ENCODE results near the gene CEPT1. TPM values are rescaled to one million over a fixed set of nuclear protein-coding genes. Genes with fewer than 3 reads are reported as not detected.

The CEPT1 gene
- total RNA-seq, 4 donors from 2014 or later = 23.5 to 44.0 (median 31.8) TPM

DNA sequence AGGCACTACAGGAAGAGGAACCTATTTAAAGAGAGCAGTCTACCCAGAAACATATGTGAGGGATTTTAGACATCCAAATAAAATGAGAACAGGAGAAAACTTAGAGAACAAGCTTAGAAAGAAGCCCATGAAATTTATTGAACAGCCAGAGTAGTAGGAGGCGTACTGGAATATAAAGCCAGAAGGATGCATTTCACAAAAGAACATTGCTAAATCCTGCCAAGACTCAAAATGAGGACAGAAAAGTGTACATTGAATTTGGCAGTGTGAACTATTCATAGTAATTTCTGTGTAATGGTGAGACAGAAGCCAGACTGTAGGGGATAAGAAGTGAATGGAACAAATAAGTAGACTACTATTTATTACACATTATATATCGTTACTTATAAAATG is 22.5 kb downstream of the CEPT1 start:
- intact Hi-C loops (cut with DNase I; ENCODE audit: low total_unique reads) = no loop called here
- WGBS, 2 donors = 96% methylated on average over 2 of the region's 2 CpGs
- TF ChIP-seq POLR2A (IDR thresholded peaks at IDR 0.05) = no peak
- TF ChIP-seq, protein P1, sequence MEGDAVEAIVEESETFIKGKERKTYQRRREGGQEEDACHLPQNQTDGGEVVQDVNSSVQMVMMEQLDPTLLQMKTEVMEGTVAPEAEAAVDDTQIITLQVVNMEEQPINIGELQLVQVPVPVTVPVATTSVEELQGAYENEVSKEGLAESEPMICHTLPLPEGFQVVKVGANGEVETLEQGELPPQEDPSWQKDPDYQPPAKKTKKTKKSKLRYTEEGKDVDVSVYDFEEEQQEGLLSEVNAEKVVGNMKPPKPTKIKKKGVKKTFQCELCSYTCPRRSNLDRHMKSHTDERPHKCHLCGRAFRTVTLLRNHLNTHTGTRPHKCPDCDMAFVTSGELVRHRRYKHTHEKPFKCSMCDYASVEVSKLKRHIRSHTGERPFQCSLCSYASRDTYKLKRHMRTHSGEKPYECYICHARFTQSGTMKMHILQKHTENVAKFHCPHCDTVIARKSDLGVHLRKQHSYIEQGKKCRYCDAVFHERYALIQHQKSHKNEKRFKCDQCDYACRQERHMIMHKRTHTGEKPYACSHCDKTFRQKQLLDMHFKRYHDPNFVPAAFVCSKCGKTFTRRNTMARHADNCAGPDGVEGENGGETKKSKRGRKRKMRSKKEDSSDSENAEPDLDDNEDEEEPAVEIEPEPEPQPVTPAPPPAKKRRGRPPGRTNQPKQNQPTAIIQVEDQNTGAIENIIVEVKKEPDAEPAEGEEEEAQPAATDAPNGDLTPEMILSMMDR (IDR thresholded peaks at IDR 0.05) = no peak
- no peak for DNase-seq (ENCODE audit: low spot score in 2 of 2)
- no peak overlapping the region for H3K4me3 ChIP-seq (ENCODE audit: low read depth, poor library complexity, severe bottlenecking)

DNA sequence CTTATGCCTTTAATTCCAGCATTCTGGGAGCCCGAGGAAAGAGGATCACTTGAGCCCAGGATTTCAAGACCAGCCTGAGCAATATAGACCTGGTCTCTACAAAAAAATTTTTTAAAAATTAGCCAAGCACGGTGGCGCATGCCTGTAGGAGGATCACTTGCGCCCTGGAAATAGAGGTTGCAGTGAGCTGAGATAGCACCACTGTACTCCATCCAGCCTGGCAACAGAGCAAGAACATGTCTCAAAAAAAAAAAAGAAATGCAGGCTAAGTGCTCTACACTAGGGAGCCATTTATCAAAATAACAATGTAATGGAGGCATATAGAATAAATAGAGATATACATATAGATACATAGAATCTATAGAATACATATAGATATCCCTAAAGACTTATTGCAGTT is 23.3 kb downstream of the CEPT1 start:
- 91 to 94% methylated on average over 4 of the region's 4 CpGs for WGBS, 2 donors
- no peak for DNase-seq (ENCODE audit: low spot score in 2 of 2)
- intact Hi-C loops (cut with DNase I; ENCODE audit: low total_unique reads) = no loop called here
- H3K4me3 ChIP-seq (ENCODE audit: low read depth, poor library complexity, severe bottlenecking) = no peak overlapping the region
- no peak for TF ChIP-seq POLR2A (IDR thresholded peaks at IDR 0.05)
- TF ChIP-seq, protein P1 (IDR thresholded peaks at IDR 0.05) = no peak

DNA sequence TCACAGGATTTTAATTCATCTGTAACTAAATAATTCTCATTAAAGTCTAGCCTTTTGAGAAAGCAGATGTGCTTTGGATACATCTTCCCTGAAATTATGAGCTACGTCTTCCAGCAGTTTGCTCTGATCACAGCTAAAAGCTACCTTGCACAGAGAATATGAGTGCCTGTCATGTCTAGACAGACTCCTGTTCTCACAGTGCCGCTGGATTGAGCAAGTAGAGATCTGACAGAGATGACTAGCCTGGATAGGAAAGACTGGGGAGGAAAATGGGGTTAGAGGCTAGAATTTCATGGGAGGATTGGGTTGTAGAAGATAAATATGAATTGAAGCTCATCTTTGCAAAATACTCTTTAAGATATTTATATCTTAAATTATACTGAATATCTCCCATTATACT is 24.1 kb downstream of the CEPT1 start:
- intact Hi-C loops (cut with DNase I; ENCODE audit: low total_unique reads) = no loop called here
- no peak for DNase-seq (ENCODE audit: low spot score in 2 of 2)

DNA sequence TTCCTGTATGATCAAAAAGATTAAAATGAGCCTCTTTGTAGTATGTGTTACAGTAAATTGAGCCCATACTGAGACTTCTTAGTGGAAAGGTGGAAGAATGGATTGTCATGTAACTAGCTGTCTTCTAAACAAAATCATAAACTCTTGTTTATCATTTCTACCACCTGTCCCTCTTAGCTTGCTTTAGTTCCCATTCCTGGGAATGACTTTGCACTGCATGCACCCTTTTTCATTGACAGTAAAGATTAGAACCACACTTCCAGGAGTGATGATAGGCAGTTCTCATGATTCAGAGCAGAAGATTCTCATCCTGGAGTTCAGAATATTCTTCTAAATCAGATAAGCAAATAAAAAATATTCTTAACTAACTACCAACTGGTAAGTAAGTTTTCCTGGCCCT is 32.4 kb downstream of the CEPT1 start:
- no peak for DNase-seq (ENCODE audit: low spot score in 2 of 2)
- H3K4me3 ChIP-seq (ENCODE audit: low read depth, poor library complexity, severe bottlenecking) = no peak overlapping the region
- intact Hi-C loops (cut with DNase I; ENCODE audit: low total_unique reads) = no loop called here
- TF ChIP-seq, protein P1 (IDR thresholded peaks at IDR 0.05) = no peak
- TF ChIP-seq POLR2A (IDR thresholded peaks at IDR 0.05) = no peak

More for the DNA sequence above, 24.1 kb downstream of the CEPT1 start:
- no peak overlapping the region for H3K4me3 ChIP-seq (ENCODE audit: low read depth, poor library complexity, severe bottlenecking)
- 60 to 69% methylated on average over 2 of the region's 2 CpGs for WGBS, 2 donors
- TF ChIP-seq POLR2A (IDR thresholded peaks at IDR 0.05) = no peak
- TF ChIP-seq, protein P1 (IDR thresholded peaks at IDR 0.05) = no peak

DNA sequence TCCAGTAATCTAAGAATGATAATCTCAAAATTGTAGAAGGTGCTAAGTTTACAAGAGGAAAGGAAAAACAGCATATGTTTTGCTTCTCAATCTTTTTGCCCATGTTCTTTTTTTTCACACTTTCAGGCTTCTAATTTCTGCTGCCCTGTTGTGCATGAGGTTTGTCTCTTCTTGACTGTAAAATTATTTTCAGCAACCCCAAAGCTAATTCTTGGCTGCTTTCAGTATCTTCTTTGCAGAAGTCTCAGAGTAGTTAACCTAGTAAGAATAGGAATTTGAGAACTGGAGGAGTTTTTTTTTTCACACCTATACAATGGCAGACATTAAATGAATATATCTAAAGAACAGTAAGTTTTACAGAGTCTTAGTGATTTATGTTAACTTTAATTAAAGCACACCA is 34.0 kb downstream of the CEPT1 start:
- TF ChIP-seq POLR2A (IDR thresholded peaks at IDR 0.05) = no peak
- TF ChIP-seq, protein P1 (IDR thresholded peaks at IDR 0.05) = no peak
- intact Hi-C loops (cut with DNase I; ENCODE audit: low total_unique reads) = no loop called here
- DNase-seq (ENCODE audit: low spot score in 2 of 2) = no peak
- no peak overlapping the region for H3K4me3 ChIP-seq (ENCODE audit: low read depth, poor library complexity, severe bottlenecking)

DNA sequence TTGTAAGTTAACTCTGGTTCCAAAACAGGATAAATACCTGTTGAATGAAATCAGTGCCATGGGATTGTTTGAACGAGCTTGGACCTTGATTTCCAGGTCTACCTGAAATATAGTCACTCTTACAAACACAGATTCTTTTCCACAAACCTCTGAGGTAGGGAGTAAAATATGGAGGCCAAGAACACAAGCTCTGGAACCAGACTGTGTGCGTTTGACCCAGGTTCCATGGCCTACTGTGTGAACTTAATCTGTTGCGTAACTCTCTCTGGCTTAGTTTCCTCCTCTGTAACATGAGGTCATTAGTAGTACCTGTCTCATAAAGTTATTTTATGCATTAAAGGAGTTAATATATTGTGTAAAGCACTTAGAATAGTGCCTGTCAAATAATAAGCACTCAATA is 35.3 kb downstream of the CEPT1 start:
- intact Hi-C loops (cut with DNase I; ENCODE audit: low total_unique reads) = no loop called here
- 91 to 94% methylated on average over 3 of the region's 3 CpGs for WGBS, 2 donors
- TF ChIP-seq POLR2A (IDR thresholded peaks at IDR 0.05) = no peak
- TF ChIP-seq, protein P1 (IDR thresholded peaks at IDR 0.05) = no peak
- no peak for DNase-seq (ENCODE audit: low spot score in 2 of 2)
- no peak overlapping the region for H3K4me3 ChIP-seq (ENCODE audit: low read depth, poor library complexity, severe bottlenecking)

All from lower leg skin (tissue), 4 donors.